Measurements from ENCODE around the gene LHFPL4.

DNA sequence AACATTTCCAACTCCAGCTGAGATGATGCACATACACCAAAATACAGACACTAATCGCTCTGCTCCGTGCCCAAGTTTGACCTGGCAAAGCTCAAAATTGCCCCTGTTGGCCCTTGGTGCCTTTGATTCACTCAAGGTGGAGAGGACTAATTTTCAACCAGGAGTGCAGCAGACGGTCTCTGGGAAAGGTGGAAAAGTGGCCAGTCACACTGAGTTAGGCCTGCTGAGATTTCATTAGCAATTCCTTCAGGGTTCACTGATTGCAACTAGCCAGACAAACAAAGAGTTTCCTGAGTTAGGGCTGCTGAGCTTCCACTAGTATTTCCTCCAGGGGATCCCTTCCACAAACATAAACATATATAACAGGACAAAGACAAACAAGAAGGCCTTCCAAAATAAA is 28.7 kb upstream of the LHFPL4 start:
- TF ChIP-seq, protein P1, sequence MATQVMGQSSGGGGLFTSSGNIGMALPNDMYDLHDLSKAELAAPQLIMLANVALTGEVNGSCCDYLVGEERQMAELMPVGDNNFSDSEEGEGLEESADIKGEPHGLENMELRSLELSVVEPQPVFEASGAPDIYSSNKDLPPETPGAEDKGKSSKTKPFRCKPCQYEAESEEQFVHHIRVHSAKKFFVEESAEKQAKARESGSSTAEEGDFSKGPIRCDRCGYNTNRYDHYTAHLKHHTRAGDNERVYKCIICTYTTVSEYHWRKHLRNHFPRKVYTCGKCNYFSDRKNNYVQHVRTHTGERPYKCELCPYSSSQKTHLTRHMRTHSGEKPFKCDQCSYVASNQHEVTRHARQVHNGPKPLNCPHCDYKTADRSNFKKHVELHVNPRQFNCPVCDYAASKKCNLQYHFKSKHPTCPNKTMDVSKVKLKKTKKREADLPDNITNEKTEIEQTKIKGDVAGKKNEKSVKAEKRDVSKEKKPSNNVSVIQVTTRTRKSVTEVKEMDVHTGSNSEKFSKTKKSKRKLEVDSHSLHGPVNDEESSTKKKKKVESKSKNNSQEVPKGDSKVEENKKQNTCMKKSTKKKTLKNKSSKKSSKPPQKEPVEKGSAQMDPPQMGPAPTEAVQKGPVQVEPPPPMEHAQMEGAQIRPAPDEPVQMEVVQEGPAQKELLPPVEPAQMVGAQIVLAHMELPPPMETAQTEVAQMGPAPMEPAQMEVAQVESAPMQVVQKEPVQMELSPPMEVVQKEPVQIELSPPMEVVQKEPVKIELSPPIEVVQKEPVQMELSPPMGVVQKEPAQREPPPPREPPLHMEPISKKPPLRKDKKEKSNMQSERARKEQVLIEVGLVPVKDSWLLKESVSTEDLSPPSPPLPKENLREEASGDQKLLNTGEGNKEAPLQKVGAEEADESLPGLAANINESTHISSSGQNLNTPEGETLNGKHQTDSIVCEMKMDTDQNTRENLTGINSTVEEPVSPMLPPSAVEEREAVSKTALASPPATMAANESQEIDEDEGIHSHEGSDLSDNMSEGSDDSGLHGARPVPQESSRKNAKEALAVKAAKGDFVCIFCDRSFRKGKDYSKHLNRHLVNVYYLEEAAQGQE (IDR thresholded peaks at IDR 0.05), result no peak
- TF ChIP-seq, protein P2, sequence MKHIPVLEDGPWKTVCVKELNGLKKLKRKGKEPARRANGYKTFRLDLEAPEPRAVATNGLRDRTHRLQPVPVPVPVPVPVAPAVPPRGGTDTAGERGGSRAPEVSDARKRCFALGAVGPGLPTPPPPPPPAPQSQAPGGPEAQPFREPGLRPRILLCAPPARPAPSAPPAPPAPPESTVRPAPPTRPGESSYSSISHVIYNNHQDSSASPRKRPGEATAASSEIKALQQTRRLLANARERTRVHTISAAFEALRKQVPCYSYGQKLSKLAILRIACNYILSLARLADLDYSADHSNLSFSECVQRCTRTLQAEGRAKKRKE (CRISPR knock-in tag; IDR thresholded peaks at IDR 0.05; ENCODE audit: low read depth), result no peak
- no peak for TF ChIP-seq MAFK (IDR thresholded peaks at IDR 0.05; ENCODE audit: partially characterized antibody)
- TF ChIP-seq, protein P3, sequence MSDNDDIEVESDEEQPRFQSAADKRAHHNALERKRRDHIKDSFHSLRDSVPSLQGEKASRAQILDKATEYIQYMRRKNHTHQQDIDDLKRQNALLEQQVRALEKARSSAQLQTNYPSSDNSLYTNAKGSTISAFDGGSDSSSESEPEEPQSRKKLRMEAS (IDR thresholded peaks at IDR 0.05), result no peak
- TF ChIP-seq JUN (IDR thresholded peaks at IDR 0.05), result no peak
- TF ChIP-seq, protein P4, sequence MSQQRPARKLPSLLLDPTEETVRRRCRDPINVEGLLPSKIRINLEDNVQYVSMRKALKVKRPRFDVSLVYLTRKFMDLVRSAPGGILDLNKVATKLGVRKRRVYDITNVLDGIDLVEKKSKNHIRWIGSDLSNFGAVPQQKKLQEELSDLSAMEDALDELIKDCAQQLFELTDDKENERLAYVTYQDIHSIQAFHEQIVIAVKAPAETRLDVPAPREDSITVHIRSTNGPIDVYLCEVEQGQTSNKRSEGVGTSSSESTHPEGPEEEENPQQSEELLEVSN (IDR thresholded peaks at IDR 0.05; ENCODE audit: borderline replicate concordance, low read depth), result no peak
